H4 (cell line): ENCODE results near the gene PITPNC1. TPM values are rescaled to one million over a fixed set of nuclear protein-coding genes. Genes with fewer than 3 reads are reported as not detected.
A peak's percentile ranks its signal among the peaks of the same experiment; 100 is the strongest.
"Not testable (repeated sequence)": the region's sequence is repeated elsewhere in the genome, so short reads cannot be mapped to it uniquely, and the experiment has no call there.

ENCODE experiments used
- DNase-seq: peaks from one replicate; pipeline ENCODE4 v3.0.0-alpha.2; 2015; ENCODE audit warnings: low spot score
- total RNA-seq: library from RNA; depleted of rRNA; stranded (reverse); fragments of >200 nt; shearing (Covaris generic); gene quantifications from 2 replicates; pipeline ENCODE4 v1.2.3, GENCODE V29; 2014

The PITPNC1 gene
- total RNA-seq, 1 experiment from 2014 or later, result 6.3 TPM

DNA sequence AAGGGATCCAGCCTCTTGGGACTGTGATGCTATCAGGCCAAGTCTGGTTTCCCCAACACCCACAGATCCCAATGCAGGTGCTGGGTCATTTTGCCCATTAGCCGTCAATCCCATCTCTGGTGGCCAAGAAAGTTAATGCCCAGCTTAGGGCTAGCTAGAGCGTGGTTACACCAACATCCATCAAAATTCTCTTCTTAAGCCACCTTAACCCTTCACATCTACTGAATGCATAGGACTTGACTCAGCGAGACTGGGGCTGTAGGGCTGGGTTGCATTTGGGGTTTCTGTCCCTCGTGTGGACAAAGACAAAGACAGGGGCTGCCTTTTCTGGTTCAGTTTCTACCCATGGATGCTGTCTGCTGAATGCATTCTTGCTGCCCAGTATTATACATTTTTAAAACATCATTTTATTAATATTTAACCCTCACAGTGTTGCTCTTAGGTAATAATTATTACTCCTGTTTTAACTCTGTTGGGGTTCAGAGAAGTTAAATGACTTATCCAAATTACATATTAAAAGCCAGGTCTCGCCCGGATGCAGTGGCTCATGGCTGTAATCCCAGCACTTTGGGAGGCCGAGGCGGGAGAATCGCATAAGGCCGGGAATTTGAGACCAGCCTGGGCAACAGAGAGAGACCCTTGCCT is 199.5 kb downstream of the PITPNC1 start:
- no peak for DNase-seq

DNA sequence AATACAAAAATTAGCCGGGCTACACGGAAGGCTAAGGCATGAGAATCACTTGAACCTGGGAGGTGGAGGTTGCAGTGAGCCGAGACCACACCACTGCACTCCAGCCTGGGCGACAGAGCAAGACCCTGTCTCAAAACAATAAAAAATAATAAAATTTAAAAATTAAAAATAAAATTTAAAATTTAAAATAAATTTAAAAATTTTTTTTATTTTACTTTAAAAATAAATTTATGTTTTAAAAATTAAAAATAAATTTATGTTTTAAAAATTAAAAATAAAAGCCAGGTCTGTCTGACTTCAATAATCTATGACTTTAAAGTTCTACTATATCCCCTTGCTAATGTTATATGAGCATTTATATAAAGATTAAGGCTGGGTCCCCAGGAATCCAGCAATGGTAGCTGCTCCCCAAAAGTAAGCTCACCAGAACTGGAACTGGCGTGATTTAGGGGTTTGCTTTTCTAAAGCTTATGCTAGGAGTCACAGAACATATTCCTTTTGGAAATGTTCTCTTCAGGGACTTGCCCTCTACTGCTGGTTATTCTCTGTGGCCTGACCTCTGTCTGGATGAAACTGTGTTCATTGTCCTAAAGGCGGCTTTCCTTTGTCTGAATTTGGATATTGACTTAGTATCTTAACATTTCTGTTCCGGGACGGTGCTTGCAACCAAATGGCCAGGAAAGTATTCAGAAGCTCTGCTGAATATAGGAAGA is 200.5 kb downstream of the PITPNC1 start:
- no peak for DNase-seq

DNA sequence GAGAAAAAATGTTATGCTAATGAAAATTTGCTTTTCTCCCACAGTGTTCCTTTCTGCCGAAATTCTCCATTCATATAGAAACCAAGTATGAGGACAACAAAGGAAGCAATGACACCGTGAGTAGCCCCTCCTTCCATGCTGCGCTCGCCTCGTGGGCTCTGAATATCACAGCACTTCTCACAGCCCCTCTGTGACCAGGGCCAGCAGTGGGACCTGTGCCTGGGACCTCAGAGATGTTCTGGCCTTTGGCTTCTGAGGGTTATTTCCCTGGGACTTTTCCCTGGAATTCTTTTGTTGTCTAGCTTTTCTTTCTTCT is 201.0 kb downstream of the PITPNC1 start:
- DNase-seq, result no peak

DNA sequence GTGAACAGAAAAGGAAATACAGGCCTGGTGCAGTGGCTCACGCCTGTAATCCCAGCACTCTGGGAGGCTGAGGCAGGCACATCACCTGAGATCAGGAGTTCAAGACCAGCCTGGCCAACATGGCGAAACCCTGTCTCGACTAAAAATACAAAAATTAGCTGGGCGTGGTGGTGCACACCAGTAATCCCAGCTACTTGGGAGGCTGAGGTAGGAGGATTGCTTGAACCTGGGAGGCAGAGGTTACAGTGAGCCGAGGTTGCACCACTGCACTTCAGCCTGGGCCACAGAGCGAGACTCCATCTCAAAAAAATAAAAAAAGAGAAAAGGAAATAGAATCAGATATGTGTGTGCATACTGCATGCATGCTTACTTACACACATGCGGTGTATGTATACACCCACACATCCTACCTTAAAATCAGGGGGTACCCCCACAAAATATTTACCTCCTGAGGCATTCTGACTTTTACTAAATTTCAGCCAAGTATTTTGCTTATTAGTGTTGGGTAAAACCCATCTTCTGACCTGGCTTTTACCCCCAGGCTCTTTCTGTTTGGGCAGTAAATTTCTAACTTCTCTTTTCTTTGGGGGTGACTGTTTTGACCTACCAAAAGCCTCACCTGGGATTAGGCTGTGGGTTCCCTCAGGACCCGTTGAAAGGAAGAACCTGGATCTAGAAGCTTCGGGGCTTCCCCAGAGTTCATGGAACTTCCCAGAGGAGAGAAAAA is 201.8 kb downstream of the PITPNC1 start:
- not testable (repeated sequence) for DNase-seq

DNA sequence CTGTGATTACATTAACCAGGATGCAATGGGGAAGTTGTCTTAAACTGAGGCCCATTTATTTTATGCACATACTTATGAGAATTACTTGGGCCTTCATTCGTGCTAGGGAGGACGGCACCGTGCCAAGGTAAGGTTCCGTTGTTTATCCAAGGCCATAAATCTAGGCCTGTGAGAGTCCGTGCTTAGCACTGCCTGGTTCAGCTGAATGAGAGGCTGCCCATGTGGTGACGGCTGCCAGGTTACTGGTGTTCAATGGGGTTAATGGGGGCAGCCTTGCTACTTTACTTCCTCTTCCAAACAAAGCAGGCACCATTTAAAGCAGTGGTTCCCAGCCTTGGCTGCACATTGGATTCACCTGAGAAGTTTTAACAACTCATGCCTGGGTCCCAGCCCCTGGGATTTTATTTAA is 205.6 kb downstream of the PITPNC1 start:
- no peak for DNase-seq

DNA sequence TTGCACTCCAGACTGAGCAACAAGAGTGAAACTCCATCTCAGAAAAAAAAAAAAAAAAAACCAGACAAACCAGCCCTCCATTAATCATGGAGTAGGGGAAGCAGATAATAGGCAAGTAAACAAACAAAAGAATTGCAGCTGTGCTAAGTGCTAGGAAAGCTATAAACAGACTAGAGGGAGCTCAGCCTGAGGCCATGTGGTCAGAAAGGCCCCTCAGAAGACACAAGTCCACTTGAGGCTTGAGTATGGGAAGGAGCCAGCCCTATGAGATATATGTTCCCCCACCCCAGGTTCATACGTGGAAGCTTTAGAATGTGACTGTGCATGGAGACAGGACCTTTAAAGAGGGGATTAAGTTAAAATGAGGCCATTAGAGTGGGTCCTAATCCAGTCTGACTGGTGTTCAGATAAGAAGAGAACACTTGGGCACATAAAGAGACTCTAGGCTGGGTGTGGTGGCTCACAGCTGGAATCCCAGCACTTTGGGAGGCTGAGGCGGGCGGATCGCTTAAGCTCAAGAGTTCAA is 208.1 kb downstream of the PITPNC1 start:
- peak; percentile 89 for DNase-seq

DNA sequence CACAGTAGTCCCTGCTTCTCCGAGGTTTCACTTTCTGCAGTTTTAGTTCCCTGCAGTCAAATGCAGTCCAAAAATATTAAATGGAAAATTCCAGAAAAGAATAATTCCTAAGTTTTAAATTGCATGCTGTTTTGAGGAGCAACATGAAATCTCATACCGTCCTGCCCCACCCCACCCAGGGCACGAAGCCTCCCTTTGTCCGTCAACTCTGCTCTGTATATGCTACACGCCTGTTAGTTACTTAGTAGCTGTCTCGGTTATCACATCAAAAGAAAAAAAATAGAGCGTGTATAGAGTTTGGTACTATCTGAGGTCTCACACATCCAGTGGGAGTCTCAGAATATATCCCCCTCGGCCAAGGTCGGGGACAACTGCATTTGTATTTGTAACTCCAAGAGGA is 211.2 kb downstream of the PITPNC1 start:
- no peak for DNase-seq

DNA sequence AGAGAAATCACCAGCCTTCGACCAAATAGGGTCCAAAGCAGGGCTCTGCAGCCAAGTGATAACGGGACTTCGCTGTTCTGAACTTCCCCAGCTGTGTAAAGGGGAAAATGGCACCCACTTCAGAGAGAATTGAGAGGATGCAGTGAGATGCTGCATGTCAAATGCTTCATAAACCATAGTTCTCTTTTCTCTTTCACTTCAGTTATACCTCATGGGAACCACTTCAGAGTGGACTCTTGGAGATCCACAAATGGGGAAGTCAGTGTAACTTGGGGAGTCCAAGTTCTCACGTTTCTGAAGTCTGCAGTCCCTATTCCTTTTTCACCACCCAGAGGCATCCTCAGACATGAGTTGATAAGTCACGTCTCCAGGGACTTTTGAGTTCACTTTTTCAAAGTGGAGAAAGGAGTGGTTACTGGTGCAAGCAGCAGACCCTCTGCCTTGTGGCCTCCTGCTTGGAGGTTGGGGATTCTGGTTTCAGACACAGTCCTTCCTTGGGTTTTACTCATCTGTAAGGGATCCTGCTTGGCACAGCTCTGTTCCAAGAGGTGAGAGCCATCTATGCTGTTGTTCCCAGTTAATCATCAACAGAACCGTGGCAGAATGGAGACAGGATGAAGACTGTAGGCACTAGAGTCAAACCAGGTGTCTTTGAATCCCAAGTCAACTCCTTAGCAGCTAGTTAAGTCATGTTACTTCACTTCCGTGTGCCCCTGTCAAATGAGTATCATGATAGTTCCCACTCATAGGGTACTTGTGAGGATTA is 217.2 kb downstream of the PITPNC1 start:
- DNase-seq, result no peak

DNA sequence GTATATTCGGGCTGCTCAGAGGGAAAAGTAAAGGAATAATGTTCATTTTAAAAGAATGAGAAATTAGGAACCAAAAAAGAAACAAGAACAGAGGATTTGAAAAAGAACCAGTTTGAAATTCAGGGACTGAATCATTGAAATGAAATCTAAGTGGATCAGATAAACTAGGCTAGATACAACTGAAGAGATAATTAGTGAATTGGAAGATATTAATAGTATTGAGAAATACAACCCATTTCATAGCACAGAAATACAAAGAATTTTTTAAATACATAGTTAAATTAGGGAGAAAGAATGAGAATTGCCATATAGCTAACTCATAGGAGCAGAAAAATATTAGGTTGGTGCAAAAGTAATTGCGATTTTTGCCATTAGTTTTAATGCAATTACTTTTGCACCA is 223.3 kb downstream of the PITPNC1 start:
- DNase-seq, result no peak

DNA sequence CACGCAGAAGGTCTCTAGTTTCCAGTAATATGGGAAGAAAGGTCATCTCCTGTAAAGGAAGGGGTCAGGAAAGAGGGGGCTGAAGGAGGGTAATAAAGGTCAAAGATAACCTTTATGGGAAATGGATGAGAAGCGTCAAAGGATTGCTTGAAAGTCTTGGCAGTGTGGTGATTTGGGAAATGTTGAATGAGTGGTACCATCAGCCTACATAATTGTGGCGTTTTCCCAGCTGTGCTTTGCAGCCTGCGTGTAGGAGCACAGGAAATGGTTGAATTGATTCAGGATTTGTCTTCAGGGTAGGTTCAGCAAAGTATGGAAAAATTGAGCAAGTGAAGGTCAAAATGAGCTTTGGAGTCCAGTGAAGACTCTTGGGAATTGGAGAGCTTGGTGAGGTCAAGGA is 224.8 kb downstream of the PITPNC1 start:
- no peak for DNase-seq

DNA sequence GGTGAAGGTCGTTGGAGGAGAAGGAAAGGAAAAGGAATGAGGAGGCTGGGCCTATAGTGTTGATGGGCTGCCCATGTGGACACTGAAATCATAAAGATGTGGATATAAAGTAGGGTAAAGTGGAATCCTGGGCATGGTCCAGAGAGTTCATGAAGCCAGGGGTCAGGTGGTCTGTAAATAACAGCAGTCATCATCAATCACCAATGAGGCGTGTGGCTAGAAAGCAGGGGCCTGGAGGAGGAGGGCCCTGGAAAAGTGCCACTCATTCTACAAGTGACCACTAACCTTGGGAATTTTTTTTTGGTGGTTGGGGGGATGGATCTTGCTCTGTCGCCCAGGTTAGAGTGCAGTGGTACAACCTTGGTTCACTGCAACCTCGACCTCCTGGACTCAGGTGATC is 225.4 kb downstream of the PITPNC1 start:
- no peak for DNase-seq

DNA sequence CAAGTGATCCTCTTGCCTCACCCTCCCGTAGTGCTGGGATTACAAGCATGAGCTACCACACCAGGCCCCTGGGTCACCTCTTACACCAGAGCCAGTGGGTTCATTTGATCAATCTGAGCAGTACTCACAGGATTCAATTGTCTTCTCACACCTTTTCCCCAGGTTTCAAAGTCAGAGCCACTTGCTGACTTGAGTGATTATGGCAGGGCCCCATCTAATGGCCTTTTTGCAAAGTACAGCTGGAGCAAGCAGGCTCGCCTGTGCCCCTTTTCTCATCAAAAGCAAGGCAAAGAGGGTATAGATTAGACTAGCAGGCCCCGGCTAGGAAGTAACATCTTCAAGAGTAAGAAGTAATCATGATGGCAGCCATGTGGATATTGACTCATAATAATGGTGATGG is 225.9 kb downstream of the PITPNC1 start:
- DNase-seq, result peak; percentile 30

DNA sequence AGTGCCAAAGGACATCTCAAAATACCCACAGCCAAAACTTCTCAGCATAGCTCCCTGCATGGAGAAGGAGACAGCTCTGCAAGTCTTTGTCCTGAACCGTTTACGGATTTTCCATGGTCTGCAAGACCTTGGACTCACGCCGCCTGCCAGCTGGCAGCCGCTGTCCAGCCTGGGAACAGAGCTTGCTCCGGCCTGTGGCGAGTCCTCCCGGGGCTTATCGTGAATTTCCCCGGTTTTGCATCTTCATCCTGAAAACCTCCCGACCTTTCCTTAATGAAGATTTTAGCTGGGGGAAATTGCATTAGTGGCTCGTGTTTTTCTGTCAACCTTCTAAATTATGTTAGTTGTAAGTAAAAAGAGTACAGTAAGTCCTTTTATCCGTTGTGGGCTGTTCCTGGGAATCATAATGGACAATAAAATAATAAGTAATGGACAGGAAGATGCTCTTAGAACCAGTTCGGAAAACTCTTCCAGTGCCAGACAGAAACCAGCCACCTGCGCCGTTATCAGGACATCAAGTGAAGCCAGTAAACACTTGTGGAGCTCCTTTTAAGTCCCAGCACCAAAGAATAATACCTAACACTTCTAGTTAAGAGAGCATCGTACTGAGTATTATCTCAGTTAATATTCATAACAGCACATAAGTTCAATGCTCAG is 228.3 kb downstream of the PITPNC1 start:
- DNase-seq, result no peak

DNA sequence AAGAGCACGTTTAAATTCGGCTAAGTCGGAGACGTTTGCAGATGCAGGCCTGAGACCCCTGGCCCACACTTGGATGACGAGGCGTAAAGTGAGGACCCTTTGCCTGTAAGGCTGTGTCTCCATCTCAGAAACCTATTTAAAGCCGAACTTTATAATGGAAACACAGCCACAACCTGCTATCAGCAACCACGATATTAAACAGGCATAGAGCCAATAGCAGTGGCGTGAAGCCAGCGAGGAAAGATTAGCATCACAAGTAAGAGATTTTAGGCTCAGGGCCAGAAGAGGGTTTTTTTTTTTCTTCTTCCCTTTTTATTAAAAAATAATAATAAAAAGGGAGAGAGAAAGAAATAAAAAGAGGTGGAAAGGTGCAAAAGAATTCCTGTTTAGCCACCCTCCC is 229.4 kb downstream of the PITPNC1 start:
- DNase-seq, result no peak

DNA sequence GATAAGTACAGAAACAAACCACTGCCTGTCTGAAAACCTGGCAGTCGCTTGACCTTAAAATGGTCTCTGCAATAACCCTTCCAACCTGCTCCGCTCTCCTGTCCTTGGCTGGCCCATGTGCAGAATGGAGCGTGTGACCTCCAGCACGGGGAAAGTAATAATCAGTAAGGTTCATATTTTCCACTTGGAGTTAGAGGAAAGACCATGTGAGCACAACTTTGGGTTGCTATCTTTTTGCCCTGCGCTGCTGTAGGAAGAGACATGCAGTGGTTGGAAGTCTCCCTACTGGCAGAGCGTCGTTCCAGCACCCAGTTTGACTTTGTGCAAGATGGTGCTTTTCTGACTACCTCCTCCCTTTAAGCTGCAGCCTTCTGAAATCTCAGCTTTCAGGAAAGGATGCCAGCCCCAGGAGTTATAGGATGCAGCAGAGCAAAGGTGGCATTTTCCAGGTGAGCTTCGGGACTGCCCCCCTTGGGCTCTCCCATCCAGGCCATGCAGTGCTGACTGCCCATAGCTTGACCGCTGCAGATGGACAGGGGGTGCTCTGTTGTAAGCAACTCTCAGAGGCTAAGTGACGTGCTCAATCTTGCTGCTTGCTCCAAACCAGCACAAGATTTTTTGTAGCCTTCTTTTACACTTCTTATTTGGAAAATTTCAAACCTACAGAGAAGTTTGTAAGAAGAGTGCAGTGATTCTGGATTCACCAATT is 230.0 kb downstream of the PITPNC1 start:
- DNase-seq, result no peak

DNA sequence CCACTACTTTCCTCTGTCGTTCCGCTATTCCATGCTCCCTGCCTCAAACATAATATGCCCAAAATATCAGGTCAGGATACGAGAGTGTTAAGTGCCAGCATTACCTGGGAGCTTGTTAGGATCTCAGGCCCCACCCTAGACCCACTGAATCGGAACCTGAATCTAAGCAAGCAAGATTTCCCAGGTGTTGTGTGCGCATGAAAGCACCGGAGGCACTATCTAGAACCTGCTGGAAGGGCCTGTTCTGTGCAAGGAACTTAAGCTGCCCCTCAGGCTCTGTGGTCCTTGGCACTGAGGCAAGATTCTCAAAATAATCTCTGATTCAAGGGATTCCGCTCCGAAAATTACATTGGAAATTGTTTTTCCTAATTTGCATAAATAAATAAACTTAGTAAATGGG is 233.0 kb downstream of the PITPNC1 start:
- no peak for DNase-seq

DNA sequence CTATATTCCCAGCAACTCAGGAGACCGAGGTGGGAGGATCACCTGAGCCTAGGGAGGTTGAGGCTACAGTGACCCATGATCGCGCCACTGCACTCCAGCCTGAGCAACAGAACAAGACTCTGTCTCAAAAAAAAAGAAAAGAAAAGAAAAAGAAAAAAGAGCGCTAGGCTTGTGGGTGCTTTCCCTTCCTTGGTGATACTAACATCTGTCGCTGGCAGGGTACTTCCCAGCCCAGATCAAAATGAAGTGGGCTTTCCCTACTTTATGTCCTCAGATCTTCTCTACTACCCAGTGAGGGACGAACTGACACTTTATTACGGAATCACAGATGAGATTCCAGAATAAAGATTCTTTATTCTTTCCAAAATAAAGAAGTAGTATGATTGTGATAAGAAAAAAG is 236.9 kb downstream of the PITPNC1 start:
- no peak for DNase-seq

DNA sequence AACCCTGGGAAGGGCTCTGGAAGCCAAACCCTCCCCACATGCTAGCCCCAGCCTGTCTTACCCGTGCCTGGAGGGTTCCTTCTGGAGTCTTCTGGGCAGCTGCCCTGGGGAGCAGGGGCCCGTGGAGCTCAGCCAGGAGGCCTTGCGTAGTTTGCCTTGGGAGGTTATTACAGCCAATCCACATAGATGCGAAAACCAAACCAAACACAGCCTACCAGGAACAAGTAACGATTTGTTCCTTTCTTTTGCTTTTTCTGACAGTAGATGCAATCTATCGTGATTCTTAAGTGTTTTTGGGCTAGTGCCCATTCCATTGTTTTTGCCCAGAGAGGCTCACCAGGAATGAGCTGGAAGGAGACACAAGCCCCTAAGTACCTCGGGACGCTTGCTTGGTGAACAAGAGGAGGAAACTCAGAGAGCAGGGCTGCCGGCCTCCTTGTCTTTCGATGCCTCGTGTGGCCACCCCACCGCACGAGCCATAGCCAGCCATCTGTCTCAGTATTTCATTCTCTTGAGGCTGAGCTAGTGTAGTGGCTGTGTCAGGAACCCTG is 238.0 kb downstream of the PITPNC1 start:
- no peak for DNase-seq

DNA sequence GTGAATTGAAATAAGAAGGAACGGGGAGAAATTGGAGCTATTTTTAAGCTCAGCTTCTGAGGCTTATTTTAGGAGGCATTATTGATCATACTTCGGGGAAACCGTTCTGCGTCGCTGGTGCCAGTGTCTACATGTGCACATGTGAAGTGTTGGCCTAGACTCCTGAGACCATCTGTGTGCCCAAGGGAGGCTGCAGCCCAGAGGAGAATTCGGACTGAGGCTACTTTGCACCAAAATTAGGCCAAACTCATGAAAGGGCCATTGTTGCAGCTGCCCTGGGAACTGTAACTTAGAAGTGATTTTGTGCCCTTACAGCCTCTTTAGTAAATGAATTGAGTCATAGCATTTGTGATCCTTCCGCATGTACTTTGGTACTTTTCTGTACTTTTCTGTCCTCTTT is 238.7 kb downstream of the PITPNC1 start:
- no peak for DNase-seq

DNA sequence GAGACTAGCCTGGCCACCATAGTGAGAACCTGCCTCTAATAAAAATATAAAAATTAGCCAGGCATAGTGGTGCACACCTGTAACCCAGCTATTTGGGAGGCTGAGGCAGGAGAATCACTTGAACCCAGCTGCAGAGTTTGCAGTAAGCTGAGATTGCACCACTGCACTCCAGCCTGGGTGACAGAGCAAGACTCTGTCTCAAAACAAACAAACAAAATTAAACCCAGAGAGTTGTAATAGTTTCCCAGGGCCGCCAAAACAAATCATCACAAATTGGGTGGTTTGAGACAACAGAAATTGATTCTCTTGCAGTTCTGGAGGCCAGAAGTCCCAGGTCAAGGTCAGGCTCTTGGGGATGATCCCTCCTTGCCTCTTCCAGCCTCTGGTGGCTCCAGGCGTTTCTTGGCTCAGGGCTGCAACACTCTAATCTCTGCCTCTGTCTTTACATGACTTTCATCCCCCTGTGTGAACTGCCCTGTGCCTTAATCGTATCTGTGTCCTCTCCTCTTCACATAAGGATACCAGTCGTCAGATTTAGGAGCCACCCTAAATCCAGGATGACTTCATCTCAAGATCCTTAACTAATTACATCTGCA is 240.3 kb downstream of the PITPNC1 start:
- DNase-seq, result no peak
